SK-N-SH (cell line): Measurements from ENCODE around the gene SRGAP1.

ENCODE experiments used
- CTCF ChIP-seq: fragments of 200-600 bp; sonication (generic); IDR thresholded peaks from 2 replicates; pipeline ENCODE4 v1.6.1; 2017; ENCODE audit warnings: antibody characterized with exemption, mild to moderate bottlenecking, moderate library complexity
- RAD21 ChIP-seq: IDR thresholded peaks from 2 replicates; pipeline ENCODE4 v1.6.1; 2012; ENCODE audit warnings: mild to moderate bottlenecking, low read length
- TEAD4 ChIP-seq: IDR thresholded peaks from 2 replicates; pipeline ENCODE4 v1.4.0; 2012; ENCODE audit warnings: mild to moderate bottlenecking, borderline replicate concordance; ENCODE audit not compliant: insufficient read depth

- TF ChIP-seq CTCF (no peak), RAD21 (no peak), TEAD4 (no peak)
These were observed 278.5 kb downstream of the SRGAP1 start for GRCh38 chr12:64122995-64123394.
